Hepatocyte (in vitro differentiated cells): ENCODE measurements around the gene ADGRL1. TPM values are rescaled to one million over a fixed set of nuclear protein-coding genes. Genes with fewer than 3 reads are reported as not detected.

Experiments used
- DNase-seq: peaks from one replicate; pipeline ENCODE4 v3.0.0-alpha.2; 2016; ENCODE audit warnings: low spot score
- H2AFZ ChIP-seq: fragments of 200-600 bp; sonication (generic); 2 replicates; pipeline ENCODE4 v1.6.0; 2016; ENCODE audit warnings: antibody characterized with exemption, mild to moderate bottlenecking
- H3K27ac ChIP-seq: fragments of 200-600 bp; sonication (generic); 2 replicates; pipeline ENCODE4 v1.5.1; 2016; ENCODE audit warnings: mild to moderate bottlenecking
- H3K27me3 ChIP-seq: fragments of 200-600 bp; sonication (generic); 2 replicates; pipeline ENCODE4 v1.6.1; 2016
- H3K36me3 ChIP-seq: fragments of 200-600 bp; sonication (generic); replicated peaks from 2 replicates; pipeline ENCODE4 v1.5.1; 2016; ENCODE audit warnings: low read depth; ENCODE audit not compliant: insufficient read depth
- H3K4me1 ChIP-seq: fragments of 200-600 bp; sonication (generic); 2 replicates; pipeline ENCODE4 v1.5.1; 2016; ENCODE audit warnings: mild to moderate bottlenecking, moderate library complexity; ENCODE audit not compliant: insufficient read depth
- H3K4me2 ChIP-seq: fragments of 200-600 bp; sonication (generic); 2 replicates; pipeline ENCODE4 v1.6.0; 2016
- H3K4me3 ChIP-seq: fragments of 200-600 bp; sonication (generic); 2 replicates; pipeline ENCODE4 v1.5.1; 2016; ENCODE audit warnings: mild to moderate bottlenecking
- H3K79me2 ChIP-seq: fragments of 200-600 bp; sonication (generic); 2 replicates; pipeline ENCODE4 v1.6.0; 2017; ENCODE audit warnings: mild to moderate bottlenecking
- H3K9me2 ChIP-seq: fragments of 200-600 bp; sonication (generic); replicated peaks from 2 replicates; pipeline ENCODE4 v1.6.0; 2017; ENCODE audit warnings: mild to moderate bottlenecking; ENCODE audit not compliant: insufficient read depth
- H3K9me3 ChIP-seq: fragments of 200-600 bp; sonication (generic); 2 replicates; pipeline ENCODE4 v1.5.1; 2016; ENCODE audit warnings: low read depth, mild to moderate bottlenecking
- H4K20me1 ChIP-seq: fragments of 200-600 bp; sonication (generic); 2 replicates; pipeline ENCODE4 v1.6.0; 2016; ENCODE audit warnings: mild to moderate bottlenecking; ENCODE audit not compliant: insufficient read depth, poor library complexity, severe bottlenecking
- CTCF ChIP-seq: fragments of 200-600 bp; sonication (generic); IDR thresholded peaks from 2 replicates; pipeline ENCODE4 v1.5.1; 2016; ENCODE audit warnings: antibody characterized with exemption, mild to moderate bottlenecking; ENCODE audit not compliant: poor library complexity
- EZH2 ChIP-seq: fragments of 200-600 bp; sonication (generic); IDR thresholded peaks from 2 replicates; pipeline ENCODE4 v1.6.1; 2016; ENCODE audit warnings: antibody characterized with exemption, mild to moderate bottlenecking, borderline replicate concordance
- EZH2phosphoT487 ChIP-seq: fragments of 200-600 bp; sonication (generic); IDR thresholded peaks from one replicate; pipeline ENCODE4 v1.6.1; 2018; ENCODE audit warnings: antibody characterized with exemption, mild to moderate bottlenecking, low read depth, moderate library complexity; ENCODE audit not compliant: unreplicated experiment, severe bottlenecking
- WGBS: methylation state at CpG from one replicate; pipeline ENCODE4 v1.1.6; 2016; ENCODE audit warnings: low lambda C conversion rate; ENCODE audit errors: missing lambda C conversion rate; 5-methylcytosine and 5-hydroxymethylcytosine counted together
- polyA plus RNA-seq: library from polyadenylated mRNA; unstranded; fragments of >200 nt; fragmentation: Nextera tagmentation; extraction: Ambion mirVana; gene quantifications from 2 replicates; pipeline ENCODE4 v1.2.1, GENCODE V29; 2016
- small RNA-seq: library from RNA; depleted of rRNA; stranded (forward); fragments of <200 nt; gene quantifications from one replicate; pipeline ENCODE3, GENCODE V24; 2014
- total RNA-seq: library from RNA; depleted of rRNA; stranded (reverse); fragments of >200 nt; gene quantifications from 2 replicates; pipeline ENCODE4 v1.2.3, GENCODE V29; 2014

ADGRL1 gene
- total and polyA plus RNA-seq, 2 experiments from 2014 or later, result 11.5 to 11.9 TPM

DNA sequence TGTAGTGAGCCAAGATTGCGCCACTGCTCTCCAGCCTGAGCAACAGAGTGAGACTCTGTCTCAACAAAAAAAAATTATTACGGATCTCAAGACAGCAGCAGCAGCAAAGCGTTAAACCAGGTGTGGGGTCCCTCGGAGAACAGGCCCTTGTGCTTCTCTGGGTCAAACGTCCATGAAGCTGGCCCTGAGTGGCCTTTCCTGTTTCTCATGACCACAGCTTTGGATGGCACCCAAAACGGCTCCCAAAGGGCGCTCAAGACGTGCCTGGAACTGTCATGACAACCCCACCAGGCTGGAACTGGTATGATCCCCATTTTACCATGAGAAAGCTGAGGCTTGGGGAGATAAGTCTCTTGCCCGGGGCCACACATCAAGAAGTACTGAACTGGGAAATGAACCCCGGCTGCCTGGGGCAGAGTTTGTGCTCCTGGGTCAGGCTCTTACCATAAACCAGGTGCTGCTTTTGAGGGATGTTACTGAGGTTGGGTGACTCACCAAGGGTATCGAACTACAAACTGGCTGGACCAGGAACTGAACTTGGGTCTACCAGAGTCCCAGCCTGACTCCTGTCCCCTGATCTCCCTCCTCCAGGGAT lies 103.8 kb downstream of the ADGRL1 start:
- Histone ChIP-seq H3K79me2 (no peaks in the 10 kb centered on the region), H3K9me2 (no peaks in the 10 kb centered on the region), H3K27ac (no peak overlapping the region), H3K4me2 (no peak overlapping the region), H3K4me1 (no peaks in the 10 kb centered on the region), H3K9me3 (no peaks in the 10 kb centered on the region), H3K4me3 (no peak overlapping the region), H3K27me3 (no peaks in the 10 kb centered on the region), H2AFZ (no peak overlapping the region), H3K36me3 (no peaks in the 10 kb centered on the region), H4K20me1 (no peaks in the 10 kb centered on the region)
- DNase-seq, result no peak
- TF ChIP-seq CTCF (no peak), EZH2 (no peak), EZH2phosphoT487 (no peak)
- 94% methylated on average over 11 of the region's 11 CpGs for WGBS

GRCh38 chr19:14101003-14101545 lies 104.9 kb downstream of the ADGRL1 start:
- Histone ChIP-seq H3K36me3 (no peaks in the 10 kb centered on the region), H3K27me3 (no peaks in the 10 kb centered on the region), H3K4me1 (no peaks in the 10 kb centered on the region), H3K27ac (no peak overlapping the region), H2AFZ (no peak overlapping the region), H4K20me1 (no peaks in the 10 kb centered on the region), H3K4me3 (no peak overlapping the region), H3K9me3 (no peaks in the 10 kb centered on the region), H3K4me2 (no peak overlapping the region), H3K79me2 (no peaks in the 10 kb centered on the region), H3K9me2 (no peaks in the 10 kb centered on the region)
- WGBS, result 96% methylated on average over 6 of the region's 6 CpGs
- no peak for DNase-seq
- TF ChIP-seq CTCF, result no peak

Small RNA genes lying within 50 kb of the gene (small RNA-seq; reads per million reads assigned to genes)
- gene RN7SL231P, result not detected

Other genes starting within 250 kb of the ADGRL1 start
- 2.2 and 4.2 TPM in 2 replicates for gene RFX1, start 199.8 kb downstream of the ADGRL1 start, total RNA-seq
- gene RFX1, start 199.8 kb downstream of the ADGRL1 start, polyA plus RNA-seq, result 2.4 and 4.1 TPM in 2 replicates
- not detected in 2 replicates for gene RLN3, start 178.0 kb downstream of the ADGRL1 start, total RNA-seq
- gene RLN3, start 178.0 kb downstream of the ADGRL1 start, polyA plus RNA-seq, result not detected in 2 replicates
- 1.9 and 2.0 TPM in 2 replicates for gene IL27RA, start 174.4 kb downstream of the ADGRL1 start, total RNA-seq
- 1.7 and 2.3 TPM in 2 replicates for gene IL27RA, start 174.4 kb downstream of the ADGRL1 start, polyA plus RNA-seq
- 2.1 and 2.3 TPM in 2 replicates for gene PALM3, start 144.1 kb downstream of the ADGRL1 start, total RNA-seq
- gene PALM3, start 144.1 kb downstream of the ADGRL1 start, polyA plus RNA-seq, result 2.3 and 3.4 TPM in 2 replicates
- 3.7 and 4.9 TPM in 2 replicates for gene MISP3, start 133.4 kb downstream of the ADGRL1 start, total RNA-seq
- 12.5 and 13.1 TPM in 2 replicates for gene MISP3, start 133.4 kb downstream of the ADGRL1 start, polyA plus RNA-seq
- not detected in 2 replicates for gene C19orf67, start 120.4 kb downstream of the ADGRL1 start, total RNA-seq
- gene C19orf67, start 120.4 kb downstream of the ADGRL1 start, polyA plus RNA-seq, result not detected in 2 replicates
- 25.6 and 35.8 TPM in 2 replicates for gene SAMD1, start 115.4 kb downstream of the ADGRL1 start, total RNA-seq
- 44.8 and 45.6 TPM in 2 replicates for gene SAMD1, start 115.4 kb downstream of the ADGRL1 start, polyA plus RNA-seq
- 29.0 and 41.5 TPM in 2 replicates for gene PRKACA, start 88.4 kb downstream of the ADGRL1 start, total RNA-seq
- 12.2 and 13.4 TPM in 2 replicates for gene PRKACA, start 88.4 kb downstream of the ADGRL1 start, polyA plus RNA-seq
- gene ASF1B, start 69.6 kb downstream of the ADGRL1 start, total RNA-seq, result 5.1 and 7.3 TPM in 2 replicates
- gene ASF1B, start 69.6 kb downstream of the ADGRL1 start, polyA plus RNA-seq, result 10.0 and 12.4 TPM in 2 replicates
- gene ADGRE5, start 175.3 kb upstream of the ADGRL1 start, total RNA-seq, result 4.5 and 5.0 TPM in 2 replicates
- gene ADGRE5, start 175.3 kb upstream of the ADGRL1 start, polyA plus RNA-seq, result 7.3 and 13.1 TPM in 2 replicates
- 51.8 and 79.2 TPM in 2 replicates for gene DDX39A, start 213.2 kb upstream of the ADGRL1 start, total RNA-seq
- gene DDX39A, start 213.2 kb upstream of the ADGRL1 start, polyA plus RNA-seq, result 106 and 135 TPM in 2 replicates
- gene PKN1, start 227.1 kb upstream of the ADGRL1 start, total RNA-seq, result 57.4 and 61.4 TPM in 2 replicates
- 83.3 and 88.5 TPM in 2 replicates for gene PKN1, start 227.1 kb upstream of the ADGRL1 start, polyA plus RNA-seq